Parathyroid adenoma (tissue), 2 donors: ENCODE measurements around the gene ALDH3A2.
A peak's percentile ranks its signal among the peaks of the same experiment; 100 is the strongest.

Source experiments
- H2AFZ ChIP-seq: fragments of 300-600 bp; sonication (generic); one replicate; pipeline ENCODE4 v1.7.0; 2017; ENCODE audit warnings: antibody characterized with exemption, mild to moderate bottlenecking
- H3K27ac ChIP-seq: fragments of 300-600 bp; sonication (generic); one replicate; pipeline ENCODE4 v1.7.0; 2017
- H3K27me3 ChIP-seq: fragments of 300-600 bp; sonication (generic); one replicate; pipeline ENCODE4 v1.7.0; 2017; ENCODE audit warnings: low read length; ENCODE audit not compliant: control insufficient read depth, insufficient read depth
- H3K36me3 ChIP-seq: fragments of 300-600 bp; sonication (generic); one replicate; pipeline ENCODE4 v1.7.0; 2017; ENCODE audit warnings: low read length; ENCODE audit not compliant: control insufficient read depth, insufficient read depth
- H3K4me1 ChIP-seq: fragments of 300-600 bp; sonication (generic); one replicate; pipeline ENCODE4 v1.7.0; 2017; ENCODE audit warnings: control low read depth
- H3K4me2 ChIP-seq: fragments of 300-600 bp; sonication (generic); one replicate; pipeline ENCODE4 v1.7.0; 2017; ENCODE audit warnings: low read length
- H3K4me3 ChIP-seq: fragments of 300-600 bp; sonication (generic); one replicate; pipeline ENCODE4 v1.7.0; 2017; ENCODE audit warnings: low read depth, low read length
- H3K79me2 ChIP-seq: fragments of 300-600 bp; sonication (generic); one replicate; pipeline ENCODE4 v1.7.0; 2017; ENCODE audit warnings: control low read depth
- H3K9ac ChIP-seq: fragments of 300-600 bp; sonication (generic); one replicate; pipeline ENCODE4 v1.7.0; 2017; ENCODE audit warnings: mild to moderate bottlenecking
- H3K9me3 ChIP-seq: fragments of 300-600 bp; sonication (generic); one replicate; pipeline ENCODE4 v1.7.0; 2017; ENCODE audit warnings: low read length; ENCODE audit not compliant: control insufficient read depth
- CTCF ChIP-seq: fragments of 300-600 bp; sonication (generic); IDR thresholded peaks from one replicate; pipeline ENCODE4 v1.7.0; 2017; ENCODE audit warnings: antibody characterized with exemption, mild to moderate bottlenecking
- donor health status: primary hyperparathyroidism.

Gene ALDH3A2

GRCh38 chr17:19726631-19727376, 78.3 kb downstream of the ALDH3A2 start:
- Histone ChIP-seq H3K27me3 (no peaks in the 10 kb centered on the region), H3K36me3 (no peaks in the 10 kb centered on the region), H3K79me2 (no peaks in the 10 kb centered on the region), H2AFZ (peak overlapping the region; percentile 78), H3K4me1 (peaks cover 20% of the 10 kb centered on the region), H3K9ac (no peak overlapping the region), H3K4me3 (no peak overlapping the region), H3K4me2 (no peak overlapping the region), H3K9me3 (no peaks in the 10 kb centered on the region), H3K27ac (peak overlapping the region; percentile 79)
- TF ChIP-seq CTCF: no peak
